H9 (cell line): Measurements from ENCODE around the gene KIR3DL2. TPM values are rescaled to one million over a fixed set of nuclear protein-coding genes. Genes with fewer than 3 reads are reported as not detected.

Source experiments
- DNase-seq: peaks from one replicate; pipeline ENCODE4 v3.0.0-alpha.2; 2017
- H2AFZ ChIP-seq: one replicate; pipeline ENCODE4 v1.6.1; 2013; ENCODE audit warnings: mild to moderate bottlenecking, low read length, control low read depth, moderate library complexity
- H2AK5ac ChIP-seq: 2 replicates; pipeline ENCODE4 v1.6.1; 2013; ENCODE audit warnings: low read length, control low read depth, mixed read lengths; ENCODE audit not compliant: insufficient read length
- H2BK120ac ChIP-seq: one replicate; pipeline ENCODE4 v1.6.1; 2013; ENCODE audit warnings: low read depth, mild to moderate bottlenecking, low read length, control low read depth, inconsistent platforms; ENCODE audit not compliant: poor library complexity, severe bottlenecking
- H2BK12ac ChIP-seq: 2 replicates; pipeline ENCODE4 v1.6.1; 2013; ENCODE audit warnings: low read length, control low read depth, mixed read lengths, low read depth; ENCODE audit not compliant: insufficient read length
- H2BK15ac ChIP-seq: 2 replicates; pipeline ENCODE4 v1.6.1; 2013; ENCODE audit warnings: low read depth, low read length, control low read depth
- H2BK20ac ChIP-seq: one replicate; pipeline ENCODE4 v1.6.1; 2013; ENCODE audit warnings: low read depth, mild to moderate bottlenecking, low read length, control low read depth, inconsistent platforms; ENCODE audit not compliant: poor library complexity, severe bottlenecking
- H2BK5ac ChIP-seq: 2 replicates; pipeline ENCODE4 v1.6.1; 2013; ENCODE audit warnings: low read length, control low read depth, mixed read lengths; ENCODE audit not compliant: insufficient read length
- H3K14ac ChIP-seq: 2 replicates; pipeline ENCODE4 v1.6.1; 2013; ENCODE audit warnings: low read length, control low read depth; ENCODE audit not compliant: insufficient read depth
- H3K18ac ChIP-seq: 2 replicates; pipeline ENCODE4 v1.6.1; 2013; ENCODE audit warnings: low read depth, mild to moderate bottlenecking, mixed read lengths, low read length, control low read depth; ENCODE audit not compliant: insufficient read length
- H3K23ac ChIP-seq: 2 replicates; pipeline ENCODE4 v1.6.1; 2013; ENCODE audit warnings: low read length, control low read depth, mixed read lengths, low read depth; ENCODE audit not compliant: insufficient read length
- H3K23me2 ChIP-seq: 2 replicates; pipeline ENCODE4 v1.6.1; 2013; ENCODE audit warnings: low read depth, mild to moderate bottlenecking, mixed read lengths, low read length, control low read depth; ENCODE audit not compliant: insufficient read length, poor library complexity, severe bottlenecking
- H3K27ac ChIP-seq: 2 replicates; pipeline ENCODE4 v1.5.1; 2013; ENCODE audit warnings: low read length, control low read depth, mixed read lengths, low read depth; ENCODE audit not compliant: insufficient read length
- H3K27me3 ChIP-seq: 2 replicates; pipeline ENCODE4 v1.6.1; 2013; ENCODE audit warnings: low read length, control low read depth, inconsistent platforms; ENCODE audit not compliant: insufficient read depth
- H3K4ac ChIP-seq: 2 replicates; pipeline ENCODE4 v1.6.1; 2013; ENCODE audit warnings: low read depth, mild to moderate bottlenecking, control low read depth, inconsistent platforms, low read length, moderate library complexity
- H3K4me1 ChIP-seq: 2 replicates; pipeline ENCODE4 v1.6.1; 2013; ENCODE audit warnings: low read length, control low read depth, inconsistent platforms; ENCODE audit not compliant: insufficient read depth
- H3K4me2 ChIP-seq: 2 replicates; pipeline ENCODE4 v1.6.1; 2013; ENCODE audit warnings: low read length, control low read depth, mixed read lengths; ENCODE audit not compliant: insufficient read length, insufficient read depth
- H3K56ac ChIP-seq: 2 replicates; pipeline ENCODE4 v1.6.1; 2013; ENCODE audit warnings: low read depth, mild to moderate bottlenecking, mixed read lengths, low read length, control low read depth; ENCODE audit not compliant: insufficient read length
- H3K79me1 ChIP-seq: 2 replicates; pipeline ENCODE4 v1.6.1; 2013; ENCODE audit warnings: low read depth, mild to moderate bottlenecking, moderate library complexity, low read length, control low read depth, inconsistent platforms; ENCODE audit not compliant: insufficient read depth, poor library complexity, severe bottlenecking
- H3K79me2 ChIP-seq: 2 replicates; pipeline ENCODE4 v1.6.1; 2013; ENCODE audit warnings: low read length, control low read depth, inconsistent platforms; ENCODE audit not compliant: insufficient read depth
- H3K9ac ChIP-seq: 2 replicates; pipeline ENCODE4 v1.6.1; 2013; ENCODE audit warnings: low read length, control low read depth, mixed read lengths; ENCODE audit not compliant: insufficient read length; ENCODE audit errors: extremely low read depth
- H3K9me3 ChIP-seq: one replicate; pipeline ENCODE4 v1.6.1; 2013; ENCODE audit warnings: low read depth, low read length, inconsistent platforms; ENCODE audit not compliant: control insufficient read depth
- H3T11ph ChIP-seq: one replicate; pipeline ENCODE4 v1.6.1; 2013; ENCODE audit warnings: mild to moderate bottlenecking, low read length, control low read depth, inconsistent platforms
- H4K20me1 ChIP-seq: one replicate; pipeline ENCODE4 v1.6.1; 2013; ENCODE audit not compliant: control insufficient read depth, insufficient read length, insufficient read depth
- H4K5ac ChIP-seq: 2 replicates; pipeline ENCODE4 v1.6.1; 2013; ENCODE audit warnings: low read depth, mild to moderate bottlenecking, mixed read lengths, low read length, control low read depth; ENCODE audit not compliant: insufficient read length
- H4K8ac ChIP-seq: replicated peaks from 2 replicates; pipeline ENCODE4 v1.6.1; 2013; ENCODE audit warnings: low read length, control low read depth, mixed read lengths, low read depth; ENCODE audit not compliant: insufficient read length
- H4K91ac ChIP-seq: 2 replicates; pipeline ENCODE4 v1.6.1; 2013; ENCODE audit warnings: low read depth, mild to moderate bottlenecking, moderate library complexity, mixed read lengths, low read length, control low read depth; ENCODE audit not compliant: insufficient read length
- H3K27ac Mint-ChIP-seq, 3 experiments: 2 replicates in 2 of 3; 3 replicates in 1 of 3; pipeline ENCODE4 v1.8.0; 2020 to 2021; ENCODE audit warnings: mixed read lengths in 3 of 3, mild to moderate bottlenecking in 1 of 3, moderate library complexity in 1 of 3
- H3K27me3 Mint-ChIP-seq: 2 replicates; pipeline ENCODE4 v1.8.0; 2021; ENCODE audit warnings: low read depth, mild to moderate bottlenecking, moderate library complexity, mixed read lengths
- H3K36me3 Mint-ChIP-seq, 3 experiments: 2 replicates in 2 of 3; 3 replicates in 1 of 3; pipeline ENCODE4 v1.8.0; 2020 to 2021; ENCODE audit warnings: low read depth in 3 of 3, mixed read lengths in 3 of 3; ENCODE audit not compliant: insufficient read depth in 1 of 3
- H3K4me1 Mint-ChIP-seq, 2 experiments: 2 replicates each; pipeline ENCODE4 v1.8.0; 2020; ENCODE audit warnings: mixed read lengths in 2 of 2
- H3K4me3 Mint-ChIP-seq, 2 experiments: 2 replicates in 1 of 2; 3 replicates in 1 of 2; pipeline ENCODE4 v1.8.0; 2020 to 2021; ENCODE audit warnings: mild to moderate bottlenecking in 2 of 2, mixed read lengths in 2 of 2, moderate library complexity in 1 of 2
- H3K9me3 Mint-ChIP-seq, 2 experiments: 2 replicates in 1 of 2; 3 replicates in 1 of 2; pipeline ENCODE4 v1.8.0; 2020; ENCODE audit warnings: mild to moderate bottlenecking in 2 of 2, mixed read lengths in 2 of 2, moderate library complexity in 1 of 2
- CTCF ChIP-seq: fragments of 200-600 bp; sonication (generic); conservative IDR thresholded peaks from 3 replicates; pipeline ENCODE4 v1.8.0; 2021; ENCODE audit warnings: antibody characterized with exemption, mild to moderate bottlenecking
- WGBS: extraction: QIAGEN DNeasy Blood & Tissue Kit; methylation state at CpG from one replicate; pipeline ENCODE4 v1.1.7; 2013; ENCODE audit warnings: missing lambda C conversion rate, low lambda C conversion rate, mixed read lengths; ENCODE audit not compliant: insufficient read length; ENCODE audit errors: extremely low coverage; 5-methylcytosine and 5-hydroxymethylcytosine counted together
- total RNA-seq: library from RNA; stranded (reverse); gene quantifications from 2 replicates; pipeline ENCODE4 v1.2.1, GENCODE V29; 2021

KIR3DL2 gene
- total RNA-seq, 1 experiment from 2014 or later: not detected

- H3K9ac ChIP-seq: no peak overlapping the region
- Mint-ChIP-seq H3K4me1 (peaks cover 0 to 9% of the 10 kb centered on the region in 2 experiments; a peak in 2 of 4 replicates), H3K9me3 (peaks cover 9 to 94% of the 10 kb centered on the region in 2 experiments), H3K27me3 (peaks cover 3% of the 10 kb centered on the region), H3K27ac (no peak overlapping the region), H3K36me3 (peaks cover 0 to 5% (median 0%) of the 10 kb centered on the region in 3 experiments; a peak in 2 of 7 replicates), H3K4me3 (no peak overlapping the region)
- H2BK15ac ChIP-seq: no peak overlapping the region
- TF ChIP-seq CTCF: no peak
- no peak overlapping the region for H3K27ac ChIP-seq
- H3K18ac ChIP-seq: no peak overlapping the region
- no peak overlapping the region for H2AK5ac ChIP-seq
- no peak overlapping the region for H3K4me2 ChIP-seq
- H2BK120ac ChIP-seq: no peak overlapping the region
- no peak overlapping the region for H4K5ac ChIP-seq
- no peak overlapping the region for H3K4ac ChIP-seq
- H3K79me2 ChIP-seq: no peaks in the 10 kb centered on the region
- H2BK12ac ChIP-seq: no peak overlapping the region
- H4K20me1 ChIP-seq: no peaks in the 10 kb centered on the region
- no peak overlapping the region for H4K91ac ChIP-seq
- no peak overlapping the region for H4K8ac ChIP-seq
- H3K14ac ChIP-seq: no peak overlapping the region
- H3K56ac ChIP-seq: no peak overlapping the region
- H3T11ph ChIP-seq: no peak overlapping the region
- no peak overlapping the region for H2AFZ ChIP-seq
- H3K23ac ChIP-seq: no peak overlapping the region
- no peak overlapping the region for H2BK5ac ChIP-seq
- H2BK20ac ChIP-seq: no peak overlapping the region
- no peaks in the 10 kb centered on the region for H3K9me3 ChIP-seq
- no peaks in the 10 kb centered on the region for H3K79me1 ChIP-seq
- no peak for DNase-seq
- no peaks in the 10 kb centered on the region for H3K27me3 ChIP-seq
- WGBS: no CpG with 5 or more reads among the region's 10 CpGs
- no peaks in the 10 kb centered on the region; the same call in 1 of the 2 replicates for H3K4me1 ChIP-seq
- no peaks in the 10 kb centered on the region for H3K23me2 ChIP-seq
These were observed 38.0 kb downstream of the KIR3DL2 start for GRCh38 chr19:54888239-54888638.
